GM18498 (cell line): Measurements from ENCODE around the gene THSD7A.

Source experiments
- ATAC-seq: cut with Tn5 transposase; IDR thresholded peaks from one replicate; pipeline ENCODE4 v1.9.1; 2021; ENCODE audit warnings: mild to moderate bottlenecking, moderate library complexity; ENCODE audit not compliant: unreplicated experiment

THSD7A gene

GRCh38 chr7:11710377-11710776 lies 121.6 kb downstream of the THSD7A start:
- no peak for ATAC-seq

DNA sequence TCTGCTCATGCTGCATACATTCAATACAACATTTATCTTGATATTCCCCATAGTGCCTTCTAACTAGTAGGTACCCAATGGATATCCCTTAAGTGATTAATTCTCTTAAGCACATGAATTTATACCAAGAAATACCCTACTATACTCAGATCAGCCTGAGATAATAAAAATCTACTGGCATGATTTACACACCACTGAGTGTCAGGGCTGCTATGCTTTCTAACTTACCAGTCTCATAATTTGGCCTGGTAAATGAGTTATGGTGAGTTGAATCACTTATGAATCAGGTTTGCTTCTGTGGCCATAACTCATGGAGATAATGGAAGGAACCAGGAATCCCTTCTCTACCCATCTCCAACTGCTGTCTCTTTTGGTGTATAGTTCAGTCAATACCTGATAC lies 122.8 kb downstream of the THSD7A start:
- ATAC-seq: no peak

DNA sequence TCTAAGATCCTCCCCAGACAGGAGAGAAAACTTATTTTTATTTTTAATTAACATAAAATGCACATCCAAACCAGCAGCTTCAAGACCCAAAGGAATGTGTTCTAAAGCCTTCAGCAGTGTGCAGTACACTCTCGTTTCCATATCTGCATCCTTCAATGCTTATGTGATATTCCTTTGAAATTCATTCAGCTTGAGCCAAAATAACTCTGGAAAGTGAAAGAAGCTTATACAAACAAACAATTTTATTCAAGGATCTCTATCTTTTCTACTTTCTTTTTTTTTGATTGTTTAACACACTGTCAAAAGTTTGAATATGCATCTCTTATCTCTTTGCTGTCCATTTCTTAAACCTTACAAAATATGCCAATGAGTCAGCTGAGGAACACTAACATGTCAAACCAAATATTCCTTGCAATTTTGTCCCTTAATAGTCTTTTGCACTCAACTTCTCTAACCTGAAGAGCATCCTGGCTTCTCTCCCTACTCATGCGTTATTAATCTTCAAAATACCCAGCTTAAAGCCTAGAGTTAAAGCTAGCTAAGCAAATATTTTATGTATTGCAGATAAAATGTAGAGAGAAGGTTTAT lies 124.3 kb downstream of the THSD7A start:
- no peak for ATAC-seq

GRCh38 chr7:11706666-11707605 lies 125.1 kb downstream of the THSD7A start:
- ATAC-seq: no peak

GRCh38 chr7:11703829-11704228 lies 128.2 kb downstream of the THSD7A start:
- no peak for ATAC-seq

- no peak for ATAC-seq
Measured at GRCh38 chr7:11702938-11703337, 129.1 kb downstream of the THSD7A start.

DNA sequence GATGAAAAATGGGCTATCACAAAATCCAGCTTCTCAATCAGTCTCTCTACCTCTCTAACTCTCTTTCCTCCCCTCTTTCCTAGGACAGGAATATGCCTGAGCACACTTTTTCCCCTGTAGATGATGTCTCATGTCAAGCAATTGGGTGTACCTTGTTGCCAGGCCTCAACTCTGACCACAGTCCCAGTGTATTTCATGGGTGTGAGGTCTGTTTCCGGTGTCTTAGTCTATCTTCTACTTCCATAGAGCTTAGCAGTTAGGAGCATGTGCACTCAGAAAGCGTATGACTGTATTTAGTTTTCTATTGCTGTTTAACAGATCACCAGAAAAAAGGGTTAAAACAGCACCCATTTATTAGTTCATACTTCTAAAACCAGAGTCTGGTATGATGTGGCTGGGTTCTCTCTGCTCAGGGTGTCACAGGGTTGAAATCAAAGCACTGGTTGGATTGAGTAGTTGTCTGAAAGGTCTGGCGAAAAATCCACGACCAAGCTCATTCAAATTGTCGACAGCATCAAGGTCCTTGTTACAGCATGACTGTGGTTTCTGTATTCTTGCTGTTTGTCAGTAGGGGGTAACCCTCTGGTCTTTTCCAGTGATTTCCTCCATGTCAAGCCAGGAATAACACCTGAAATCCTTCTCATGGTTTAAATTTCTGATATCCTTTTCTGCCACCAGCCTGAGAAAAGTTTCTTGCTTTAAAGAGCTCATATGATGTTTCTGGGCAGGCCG lies 130.0 kb downstream of the THSD7A start:
- ATAC-seq: no peak

DNA sequence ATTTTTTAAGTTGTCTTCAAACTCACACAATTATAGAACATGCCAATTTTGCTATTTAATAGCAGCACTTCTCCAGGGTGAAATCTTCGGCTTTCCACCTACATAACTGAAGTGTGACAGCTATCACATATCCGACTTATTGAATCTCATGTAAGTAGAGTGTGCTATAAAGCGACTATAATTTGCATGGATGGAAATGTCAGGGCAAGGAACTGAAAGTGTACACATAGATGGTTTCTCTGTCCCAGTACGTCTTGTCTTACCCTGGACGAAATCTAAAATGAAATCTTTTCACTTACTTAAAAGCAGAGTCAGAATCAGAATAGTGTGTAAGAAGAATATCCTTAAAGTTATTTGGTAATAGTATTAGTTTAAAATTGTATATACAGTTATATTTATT lies 132.3 kb downstream of the THSD7A start:
- no peak for ATAC-seq

- ATAC-seq: no peak
Measured at GRCh38 chr7:11698384-11698871, 133.6 kb downstream of the THSD7A start.

GRCh38 chr7:11690395-11690794 lies 141.6 kb downstream of the THSD7A start:
- no peak for ATAC-seq

DNA sequence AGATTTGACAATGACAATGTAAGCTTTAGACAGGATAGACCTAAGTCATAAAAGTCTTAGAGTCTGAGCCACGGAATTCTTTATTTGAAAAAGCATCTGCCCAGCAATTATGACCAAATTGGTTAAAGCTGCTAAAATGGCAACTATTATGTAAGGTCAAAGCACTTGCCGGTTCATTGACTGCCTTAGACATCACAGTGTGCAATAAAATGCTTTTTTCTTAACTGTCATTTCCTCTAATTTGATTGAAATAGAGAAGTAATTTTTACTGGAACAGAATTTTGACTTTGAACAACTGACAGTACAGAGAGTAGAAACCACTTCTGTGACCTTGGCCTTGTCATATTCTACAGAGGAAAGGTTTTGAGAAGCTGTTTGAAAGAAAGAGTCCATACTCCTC lies 142.9 kb downstream of the THSD7A start:
- ATAC-seq: no peak

DNA sequence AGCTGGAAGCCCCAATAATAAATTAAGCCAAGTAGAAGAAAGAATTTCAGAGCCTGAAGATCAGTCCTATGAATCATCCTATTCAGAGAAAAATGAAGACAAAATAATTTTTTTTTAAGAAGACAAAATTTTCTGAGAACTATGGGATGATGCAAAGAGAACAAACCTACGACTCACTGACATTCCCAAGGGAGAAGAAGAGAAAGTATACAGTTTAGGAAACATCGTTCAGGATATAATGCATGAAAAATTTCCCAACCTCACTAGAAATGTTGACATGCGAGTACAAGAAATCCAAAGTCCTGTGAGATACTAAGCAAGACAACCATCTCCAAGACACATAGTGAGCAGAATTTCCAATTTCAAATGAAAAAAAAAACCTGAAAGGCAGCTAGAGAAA lies 150.5 kb downstream of the THSD7A start:
- no peak for ATAC-seq

- no peak for ATAC-seq
Measured at GRCh38 chr7:11675163-11675562, 156.8 kb downstream of the THSD7A start.

GRCh38 chr7:11668727-11669126 lies 163.3 kb downstream of the THSD7A start:
- ATAC-seq: no peak

DNA sequence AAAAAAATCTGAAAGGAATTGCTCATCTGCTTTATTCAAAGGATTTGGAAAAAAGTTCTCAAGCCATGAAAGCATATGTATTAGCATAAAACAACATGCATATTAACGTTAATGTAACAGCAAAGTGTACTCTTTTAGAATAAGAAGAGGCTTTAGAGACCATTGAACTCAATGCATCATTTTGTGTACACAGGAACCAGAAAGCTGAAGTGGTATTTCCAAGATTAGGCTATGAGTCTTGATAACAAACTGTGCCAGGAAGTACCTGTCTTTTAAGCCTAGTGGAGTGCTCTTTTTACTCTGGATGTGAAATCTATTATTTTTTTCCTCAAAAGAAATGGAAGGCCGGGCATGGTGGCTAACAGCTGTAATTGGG lies 164.2 kb downstream of the THSD7A start:
- ATAC-seq: no peak

GRCh38 chr7:11667071-11667809 lies 164.8 kb downstream of the THSD7A start:
- no peak for ATAC-seq

- ATAC-seq: no peak
Measured at GRCh38 chr7:11665357-11665756, 166.6 kb downstream of the THSD7A start.

- ATAC-seq: no peak
Measured at GRCh38 chr7:11655642-11656041, 176.4 kb downstream of the THSD7A start.

DNA sequence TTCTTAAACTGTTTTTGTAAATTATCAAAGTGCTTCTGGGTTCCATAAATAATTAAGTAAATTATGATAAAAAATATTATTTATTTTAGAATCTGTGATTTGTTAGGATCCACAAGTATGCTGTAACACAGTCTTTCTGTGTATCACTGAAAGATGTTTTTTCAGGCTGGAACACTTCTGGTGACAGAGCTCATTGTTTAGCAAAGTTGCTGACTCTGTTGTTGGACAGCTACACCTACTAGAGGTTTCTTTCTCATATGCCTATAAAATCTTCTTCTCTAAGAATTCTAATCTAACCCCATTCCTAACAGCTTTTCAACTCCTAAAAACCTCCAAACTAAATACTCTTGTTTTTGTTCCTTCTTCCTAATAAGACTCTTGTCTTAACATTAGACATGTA lies 176.8 kb downstream of the THSD7A start:
- ATAC-seq: no peak

- no peak for ATAC-seq
Measured at GRCh38 chr7:11650500-11650899, 181.5 kb downstream of the THSD7A start.

GRCh38 chr7:11650030-11650429 lies 182.0 kb downstream of the THSD7A start:
- no peak for ATAC-seq
